ENCODE data around the gene PYM1.

- no peak for TF ChIP-seq YY1 (IDR thresholded peaks at IDR 0.05; ENCODE audit: low read depth, low read length)
- TF ChIP-seq, protein P1, sequence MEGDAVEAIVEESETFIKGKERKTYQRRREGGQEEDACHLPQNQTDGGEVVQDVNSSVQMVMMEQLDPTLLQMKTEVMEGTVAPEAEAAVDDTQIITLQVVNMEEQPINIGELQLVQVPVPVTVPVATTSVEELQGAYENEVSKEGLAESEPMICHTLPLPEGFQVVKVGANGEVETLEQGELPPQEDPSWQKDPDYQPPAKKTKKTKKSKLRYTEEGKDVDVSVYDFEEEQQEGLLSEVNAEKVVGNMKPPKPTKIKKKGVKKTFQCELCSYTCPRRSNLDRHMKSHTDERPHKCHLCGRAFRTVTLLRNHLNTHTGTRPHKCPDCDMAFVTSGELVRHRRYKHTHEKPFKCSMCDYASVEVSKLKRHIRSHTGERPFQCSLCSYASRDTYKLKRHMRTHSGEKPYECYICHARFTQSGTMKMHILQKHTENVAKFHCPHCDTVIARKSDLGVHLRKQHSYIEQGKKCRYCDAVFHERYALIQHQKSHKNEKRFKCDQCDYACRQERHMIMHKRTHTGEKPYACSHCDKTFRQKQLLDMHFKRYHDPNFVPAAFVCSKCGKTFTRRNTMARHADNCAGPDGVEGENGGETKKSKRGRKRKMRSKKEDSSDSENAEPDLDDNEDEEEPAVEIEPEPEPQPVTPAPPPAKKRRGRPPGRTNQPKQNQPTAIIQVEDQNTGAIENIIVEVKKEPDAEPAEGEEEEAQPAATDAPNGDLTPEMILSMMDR (IDR thresholded peaks at IDR 0.05; ENCODE audit: control extremely low read depth in 1 of 3, insufficient read depth in 1 of 3, low read depth in 1 of 3, low read length in 3 of 3): no peak
- no peak for TF ChIP-seq SIN3A (conservative IDR thresholded peaks at IDR 0.05 in 1 of 2, IDR thresholded peaks at IDR 0.05 in 1 of 2; ENCODE audit: low read depth in 1 of 2, low read length in 2 of 2)
- no peak for TF ChIP-seq KDM1A (IDR thresholded peaks at IDR 0.05; ENCODE audit: borderline replicate concordance, low read length)
- no peak for TF ChIP-seq SP1 (IDR thresholded peaks at IDR 0.05; ENCODE audit: low read depth, low read length)
Observed at GRCh38 chr12:55925870-55926737, 1.6 kb downstream of the PYM1 start.

Measured in H1 (cell line).